ENCODE measurements around the gene LIG4. TPM values are rescaled to one million over a fixed set of nuclear protein-coding genes. Genes with fewer than 3 reads are reported as not detected.

The LIG4 gene
- total RNA-seq, 6 donors from 2014 or later: 6.3 to 22.1 (median 8.5) TPM

- whole genome bisulfite sequencing, 2 donors: 84 to 100% methylated on average over 1 to 3 of the region's 3 CpGs
- TF ChIP-seq EP300 (IDR thresholded peaks at IDR 0.05) (no peak), POLR2A (IDR thresholded peaks at IDR 0.05) (no peak), POLR2AphosphoS5 (IDR thresholded peaks at IDR 0.05) (no peak), CTCF (IDR thresholded peaks at IDR 0.05) (no peak)
- Histone ChIP-seq H3K36me3 (no peaks in the 10 kb centered on the region), H3K4me3 (no peak overlapping the region), H3K27ac (no peak overlapping the region), H3K4me1 (no peaks in the 10 kb centered on the region), H3K27me3 (no peaks in the 10 kb centered on the region), H3K9me3 (peaks cover 0 to 6% (median 5%) of the 10 kb centered on the region in 4 donors)
- ATAC-seq (ENCODE audit: low FRiP score in 2 of 2) (no peak), DNase-seq (no peak)
Observed at GRCh38 chr13:108168929-108169328, 46.4 kb downstream of the LIG4 start.

GRCh38 chr13:108166078-108166477 lies 49.3 kb downstream of the LIG4 start:
- Histone ChIP-seq H3K27me3 (no peaks in the 10 kb centered on the region), H3K4me3 (no peak overlapping the region), H3K4me1 (no peaks in the 10 kb centered on the region), H3K36me3 (no peaks in the 10 kb centered on the region), H3K27ac (no peak overlapping the region), H3K9me3 (no peaks in the 10 kb centered on the region)
- TF ChIP-seq POLR2A (IDR thresholded peaks at IDR 0.05): no peak
- TF ChIP-seq POLR2AphosphoS5 (IDR thresholded peaks at IDR 0.05): no peak
- no peak for TF ChIP-seq EP300 (IDR thresholded peaks at IDR 0.05)
- TF ChIP-seq CTCF (IDR thresholded peaks at IDR 0.05): no peak
- no peak for DNase-seq
- ATAC-seq (ENCODE audit: low FRiP score in 2 of 2): no peak
- 59 to 60% methylated on average over 3 of the region's 3 CpGs for WGBS, 2 donors

GRCh38 chr13:108158746-108159145 lies 56.6 kb downstream of the LIG4 start:
- WGBS, 2 donors: 88 to 89% methylated on average over 12 of the region's 12 CpGs
- ATAC-seq (ENCODE audit: low FRiP score in 2 of 2) (no peak), DNase-seq (no peak)
- H3K4me1 ChIP-seq: peaks cover 0 to 8% (median 0%) of the 10 kb centered on the region in 4 donors
- TF ChIP-seq POLR2A (IDR thresholded peaks at IDR 0.05) (no peak), POLR2AphosphoS5 (IDR thresholded peaks at IDR 0.05) (no peak), CTCF (IDR thresholded peaks at IDR 0.05) (no peak), EP300 (IDR thresholded peaks at IDR 0.05) (no peak)
- no peaks in the 10 kb centered on the region for H3K36me3 ChIP-seq
- H3K4me3 ChIP-seq: no peak overlapping the region
- no peaks in the 10 kb centered on the region for H3K9me3 ChIP-seq
- H3K27me3 ChIP-seq: no peaks in the 10 kb centered on the region
- H3K27ac ChIP-seq: no peak overlapping the region

Other genes with a start within 250 kb of the LIG4 start
- gene ABHD13, start 2.9 kb upstream of the LIG4 start, total RNA-seq: 10 to 100 TPM in 2 of 6 donors, 1 to 10 TPM in 4; 3.6 to 21.6 (median 9.3) TPM
- 10 to 100 TPM; 14.0 to 34.6 (median 19.7) TPM for gene TNFSF13B, start 54.2 kb upstream of the LIG4 start, total RNA-seq

Data from upper lobe of left lung (tissue), 6 donors.